Measurements from ENCODE around the gene GPRIN3. TPM values are rescaled to one million over a fixed set of nuclear protein-coding genes. Genes with fewer than 3 reads are reported as not detected.
"Not testable (repeated sequence)": the region's sequence is repeated elsewhere in the genome, so short reads cannot be mapped to it uniquely, and the experiment has no call there.

Gene GPRIN3
- total RNA-seq, 1 donor from 2014 or later = 25.2 TPM

DNA sequence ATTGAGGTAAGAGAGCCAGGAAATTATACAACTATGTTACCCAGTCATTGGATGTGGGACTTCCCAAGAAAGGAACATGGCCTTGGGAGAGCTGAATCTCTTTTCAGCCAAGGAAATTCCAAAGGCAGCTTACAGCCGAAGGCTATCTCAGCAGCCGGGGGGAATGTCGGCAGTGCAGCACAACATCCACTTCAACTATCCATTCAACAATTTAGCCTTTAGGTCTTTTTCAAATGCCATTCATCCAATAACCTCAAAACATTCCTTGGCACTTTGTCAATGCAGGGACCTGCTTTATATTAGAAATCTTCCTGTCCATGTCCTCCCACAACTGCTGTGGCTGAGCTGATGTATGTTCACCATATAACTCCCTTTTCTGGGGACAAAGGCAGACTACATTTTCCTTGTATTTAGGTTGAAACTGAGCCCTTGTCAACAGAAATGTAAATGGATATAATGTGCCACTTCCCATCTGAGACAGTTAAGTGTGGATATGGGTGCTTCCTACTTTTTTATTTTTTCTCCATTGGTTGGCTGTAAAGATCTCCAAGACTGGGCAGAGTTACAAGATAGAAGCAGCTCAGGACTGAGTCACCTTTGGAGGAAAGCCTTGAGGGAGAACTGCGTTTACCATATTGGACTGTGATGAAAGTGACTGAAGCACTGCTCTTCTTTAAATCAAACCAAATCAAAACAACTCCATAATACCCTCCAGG, 94.8 kb downstream of the GPRIN3 start:
- Histone ChIP-seq H3K4me1 (no peaks in the 10 kb centered on the region), H3K27me3 (no peaks in the 10 kb centered on the region), H3K9me3 (no peaks in the 10 kb centered on the region), H3K27ac (no peak overlapping the region), H3K36me3 (no peaks in the 10 kb centered on the region), H3K4me3 (no peak overlapping the region)
- intact Hi-C loops (cut with DNase I) = no loop called here
- TF ChIP-seq, protein P1, sequence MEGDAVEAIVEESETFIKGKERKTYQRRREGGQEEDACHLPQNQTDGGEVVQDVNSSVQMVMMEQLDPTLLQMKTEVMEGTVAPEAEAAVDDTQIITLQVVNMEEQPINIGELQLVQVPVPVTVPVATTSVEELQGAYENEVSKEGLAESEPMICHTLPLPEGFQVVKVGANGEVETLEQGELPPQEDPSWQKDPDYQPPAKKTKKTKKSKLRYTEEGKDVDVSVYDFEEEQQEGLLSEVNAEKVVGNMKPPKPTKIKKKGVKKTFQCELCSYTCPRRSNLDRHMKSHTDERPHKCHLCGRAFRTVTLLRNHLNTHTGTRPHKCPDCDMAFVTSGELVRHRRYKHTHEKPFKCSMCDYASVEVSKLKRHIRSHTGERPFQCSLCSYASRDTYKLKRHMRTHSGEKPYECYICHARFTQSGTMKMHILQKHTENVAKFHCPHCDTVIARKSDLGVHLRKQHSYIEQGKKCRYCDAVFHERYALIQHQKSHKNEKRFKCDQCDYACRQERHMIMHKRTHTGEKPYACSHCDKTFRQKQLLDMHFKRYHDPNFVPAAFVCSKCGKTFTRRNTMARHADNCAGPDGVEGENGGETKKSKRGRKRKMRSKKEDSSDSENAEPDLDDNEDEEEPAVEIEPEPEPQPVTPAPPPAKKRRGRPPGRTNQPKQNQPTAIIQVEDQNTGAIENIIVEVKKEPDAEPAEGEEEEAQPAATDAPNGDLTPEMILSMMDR (IDR thresholded peaks at IDR 0.05) = no peak
- DNase-seq = no peak
- no peak for ATAC-seq

DNA sequence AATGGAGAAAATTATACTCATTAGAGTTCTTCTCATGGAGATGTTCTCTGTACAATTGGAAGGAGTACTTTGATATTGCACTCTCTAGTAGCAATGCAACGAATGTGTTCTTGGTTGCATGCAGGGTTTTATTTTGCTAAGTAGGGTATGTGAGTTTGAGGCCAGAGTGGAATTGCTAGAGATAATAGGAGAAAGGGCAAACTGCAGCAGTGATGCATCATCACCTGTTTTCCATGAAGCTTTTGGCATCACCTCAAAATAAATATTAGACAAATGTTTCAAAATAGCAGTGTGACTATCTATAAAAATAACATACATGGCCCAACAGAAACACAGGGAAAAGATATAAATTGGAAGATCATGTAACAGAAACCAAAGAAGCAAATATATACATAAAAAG, 103.0 kb downstream of the GPRIN3 start:
- H3K4me3 ChIP-seq = no peak overlapping the region
- no peak for DNase-seq
- intact Hi-C loops (cut with DNase I) = no loop called here
- H3K36me3 ChIP-seq = no peaks in the 10 kb centered on the region
- H3K27ac ChIP-seq = no peak overlapping the region
- ATAC-seq = no peak
- H3K27me3 ChIP-seq = no peaks in the 10 kb centered on the region
- TF ChIP-seq, protein P1 (IDR thresholded peaks at IDR 0.05) = no peak
- no peaks in the 10 kb centered on the region for H3K9me3 ChIP-seq
- H3K4me1 ChIP-seq = no peaks in the 10 kb centered on the region

DNA sequence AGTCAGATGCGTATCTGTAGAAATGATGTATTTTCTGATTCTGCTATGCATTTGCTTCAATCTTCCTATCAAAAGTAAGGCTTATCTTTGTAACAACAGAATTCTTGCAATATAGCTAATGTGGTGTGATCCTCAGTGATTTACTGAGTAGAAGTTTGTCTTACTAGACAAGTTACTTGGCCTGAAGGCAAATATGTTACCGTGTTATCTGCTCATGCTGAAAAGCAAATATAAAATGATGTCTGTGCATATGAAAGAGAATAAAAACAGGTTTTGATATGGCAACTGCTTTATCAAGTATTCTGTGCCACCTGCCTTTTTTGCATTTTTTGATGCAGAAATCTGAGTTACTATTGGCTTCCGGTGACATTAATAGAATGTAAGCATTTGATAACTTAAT, 103.7 kb downstream of the GPRIN3 start:
- Histone ChIP-seq H3K4me1 (no peaks in the 10 kb centered on the region), H3K27me3 (no peaks in the 10 kb centered on the region), H3K27ac (no peak overlapping the region), H3K9me3 (no peaks in the 10 kb centered on the region), H3K4me3 (no peak overlapping the region), H3K36me3 (no peaks in the 10 kb centered on the region)
- no peak for ATAC-seq
- intact Hi-C loops (cut with DNase I) = no loop called here
- no peak for DNase-seq
- TF ChIP-seq, protein P1 (IDR thresholded peaks at IDR 0.05) = no peak

DNA sequence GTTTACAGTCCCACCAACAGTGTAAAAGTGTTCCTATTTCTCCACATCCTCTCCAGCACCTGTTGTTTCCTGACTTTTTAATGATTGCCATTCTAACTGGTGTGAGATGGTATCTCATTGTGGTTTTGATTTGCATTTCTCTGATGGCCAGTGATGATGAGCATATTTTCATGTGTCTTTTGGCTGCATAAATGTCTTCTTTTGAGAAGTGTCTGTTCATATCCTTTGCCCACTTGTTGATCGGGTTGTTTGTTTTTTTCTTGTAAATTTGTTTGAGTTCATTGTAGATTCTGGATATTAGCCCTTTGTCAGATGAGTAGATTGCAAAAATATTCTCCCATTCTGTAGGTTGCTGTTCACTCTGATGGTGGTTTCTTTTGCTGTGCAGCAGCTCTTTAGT, 108.2 kb downstream of the GPRIN3 start:
- ATAC-seq; intact Hi-C loops (cut with DNase I); DNase-seq; H3K36me3 ChIP-seq; H3K9me3 ChIP-seq; H3K4me1 ChIP-seq; H3K27me3 ChIP-seq; H3K4me3 ChIP-seq; H3K27ac ChIP-seq: not testable (repeated sequence)

DNA sequence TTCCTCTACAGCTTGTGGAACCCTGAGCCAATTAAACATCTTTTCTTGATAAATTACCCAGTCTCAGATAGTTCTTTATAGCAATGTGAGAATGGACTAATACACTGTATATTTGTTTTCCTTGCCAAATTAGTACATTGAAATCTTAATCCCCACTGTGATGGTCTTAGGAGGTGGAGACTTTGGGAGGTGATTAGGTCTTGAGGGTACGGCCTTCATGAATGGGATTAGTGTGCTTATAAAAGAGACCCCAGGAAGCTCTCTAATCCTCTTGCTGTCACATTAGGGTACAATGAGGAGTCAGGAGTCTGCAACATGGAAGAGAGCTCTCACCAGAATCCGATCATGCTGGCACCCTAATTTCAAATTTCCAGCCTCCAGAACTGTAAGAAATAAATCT, 109.7 kb downstream of the GPRIN3 start:
- no peaks in the 10 kb centered on the region for H3K4me1 ChIP-seq
- no peak for DNase-seq
- intact Hi-C loops (cut with DNase I) = no loop called here
- H3K36me3 ChIP-seq = no peaks in the 10 kb centered on the region
- no peak for ATAC-seq
- H3K4me3 ChIP-seq = no peak overlapping the region
- no peaks in the 10 kb centered on the region for H3K9me3 ChIP-seq
- H3K27me3 ChIP-seq = no peaks in the 10 kb centered on the region
- TF ChIP-seq, protein P1 (IDR thresholded peaks at IDR 0.05) = no peak
- H3K27ac ChIP-seq = no peak overlapping the region

DNA sequence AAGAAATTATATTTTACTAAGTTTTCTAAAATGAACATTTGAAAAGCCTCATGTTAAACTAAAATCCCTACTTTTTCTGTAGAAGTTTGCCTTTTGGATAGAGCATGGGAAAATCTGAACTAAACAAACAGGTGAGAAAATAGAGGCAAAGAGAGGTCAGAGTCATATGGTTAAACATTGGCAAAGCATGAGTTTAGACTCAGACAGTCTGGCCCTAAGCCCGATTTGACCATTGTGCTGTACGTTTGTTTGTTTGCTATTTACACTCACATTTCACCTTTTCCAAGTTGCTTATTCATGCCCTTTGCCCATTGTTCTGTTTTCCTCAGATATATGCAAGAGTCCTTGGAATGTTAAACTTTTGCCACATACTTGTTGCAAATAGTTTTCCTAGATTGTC, 110.9 kb downstream of the GPRIN3 start:
- Histone ChIP-seq H3K4me1 (no peaks in the 10 kb centered on the region), H3K27ac (no peak overlapping the region), H3K9me3 (no peaks in the 10 kb centered on the region), H3K27me3 (no peaks in the 10 kb centered on the region), H3K4me3 (no peak overlapping the region), H3K36me3 (no peaks in the 10 kb centered on the region)
- DNase-seq (no peak), ATAC-seq (no peak)
- TF ChIP-seq, protein P1 (IDR thresholded peaks at IDR 0.05) = no peak
- intact Hi-C loops (cut with DNase I) = no loop called here
